Esophagus muscularis mucosa (tissue), 4 donors: ENCODE measurements around the gene LCORL.

ENCODE experiments used
- CTCF ChIP-seq, 3 experiments: fragments of 200-600 bp in 2 of 3; fragments of 450-650 bp in 1 of 3; sonication (generic) in 2 of 3; IDR thresholded peaks; one replicate each; pipeline ENCODE4 v1.5.1; 2017 to 2019; ENCODE audit warnings: antibody characterized with exemption in 3 of 3, mild to moderate bottlenecking in 2 of 3, moderate library complexity in 1 of 3
- EP300 ChIP-seq: sonication (generic); formaldehyde crosslinking; IDR thresholded peaks from one replicate; pipeline ENCODE4 v1.6.1; 2017; ENCODE audit warnings: antibody characterized with exemption
- POLR2A ChIP-seq: fragments of 450-650 bp; IDR thresholded peaks from one replicate; pipeline ENCODE4 v1.6.1; 2017; ENCODE audit warnings: antibody characterized with exemption, moderate library complexity, mild to moderate bottlenecking, low read depth
- POLR2AphosphoS5 ChIP-seq, 2 donors: sonication (generic); formaldehyde crosslinking; IDR thresholded peaks; one replicate each; pipeline ENCODE4 v1.6.1; 2017; ENCODE audit warnings: antibody characterized with exemption in 2 of 2

GRCh38 chr4:18012134-18012806 is 9.3 kb downstream of the LCORL start:
- TF ChIP-seq CTCF (IDR thresholded peaks at IDR 0.05) (no peak), POLR2AphosphoS5 (IDR thresholded peaks at IDR 0.05) (no peak), EP300 (no peak), POLR2A (no peak)
